NCI-H1694 treated with DMSO at 0.1 percent for 48 hours (cell line): Measurements from ENCODE around the gene ADAP2.
"Not testable (repeated sequence)": the region's sequence is repeated elsewhere in the genome, so short reads cannot be mapped to it uniquely, and the experiment has no call there.

Experiments used
- DNase-seq: peaks from one replicate; lab custom pipeline; 2025; lab: John Stamatoyannopoulos, UW

ADAP2 gene

DNA sequence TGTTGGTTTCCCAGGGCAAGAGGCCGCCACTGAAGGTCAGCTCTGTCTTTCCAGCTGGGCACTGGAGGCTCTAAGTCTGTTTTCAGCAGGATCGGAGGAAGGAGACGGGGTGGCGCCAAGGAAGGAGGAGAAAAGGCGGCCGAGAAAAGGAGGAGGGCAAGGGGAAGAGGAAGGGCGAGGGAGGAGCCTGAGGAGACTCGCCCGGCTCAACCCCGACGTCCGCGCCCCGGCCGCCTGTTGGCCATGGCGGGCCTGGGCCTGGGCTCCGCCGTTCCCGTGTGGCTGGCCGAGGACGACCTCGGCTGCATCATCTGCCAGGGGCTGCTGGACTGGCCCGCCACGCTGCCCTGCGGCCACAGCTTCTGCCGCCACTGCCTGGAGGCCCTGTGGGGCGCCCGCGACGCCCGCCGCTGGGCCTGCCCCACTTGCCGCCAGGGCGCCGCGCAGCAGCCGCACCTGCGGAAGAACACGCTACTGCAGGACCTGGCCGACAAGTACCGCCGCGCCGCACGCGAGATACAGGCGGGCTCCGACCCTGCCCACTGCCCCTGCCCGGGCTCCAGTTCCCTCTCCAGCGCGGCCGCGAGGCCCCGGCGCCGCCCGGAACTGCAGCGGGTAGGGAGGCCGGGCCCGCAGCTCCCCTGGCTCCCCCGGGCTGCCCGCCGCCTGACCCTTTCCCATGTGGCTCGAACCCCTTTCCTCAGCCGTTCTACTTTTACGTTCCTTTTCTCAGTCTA lies 49.3 kb downstream of the ADAP2 start, which contains the start of gene RNF135:
Gene RNF135, plus strand, starts transcription at position 209 of the 737 bp plus-strand sequence. Its CDS starts 35 bp downstream, at position 244.
- no peak for DNase-seq

DNA sequence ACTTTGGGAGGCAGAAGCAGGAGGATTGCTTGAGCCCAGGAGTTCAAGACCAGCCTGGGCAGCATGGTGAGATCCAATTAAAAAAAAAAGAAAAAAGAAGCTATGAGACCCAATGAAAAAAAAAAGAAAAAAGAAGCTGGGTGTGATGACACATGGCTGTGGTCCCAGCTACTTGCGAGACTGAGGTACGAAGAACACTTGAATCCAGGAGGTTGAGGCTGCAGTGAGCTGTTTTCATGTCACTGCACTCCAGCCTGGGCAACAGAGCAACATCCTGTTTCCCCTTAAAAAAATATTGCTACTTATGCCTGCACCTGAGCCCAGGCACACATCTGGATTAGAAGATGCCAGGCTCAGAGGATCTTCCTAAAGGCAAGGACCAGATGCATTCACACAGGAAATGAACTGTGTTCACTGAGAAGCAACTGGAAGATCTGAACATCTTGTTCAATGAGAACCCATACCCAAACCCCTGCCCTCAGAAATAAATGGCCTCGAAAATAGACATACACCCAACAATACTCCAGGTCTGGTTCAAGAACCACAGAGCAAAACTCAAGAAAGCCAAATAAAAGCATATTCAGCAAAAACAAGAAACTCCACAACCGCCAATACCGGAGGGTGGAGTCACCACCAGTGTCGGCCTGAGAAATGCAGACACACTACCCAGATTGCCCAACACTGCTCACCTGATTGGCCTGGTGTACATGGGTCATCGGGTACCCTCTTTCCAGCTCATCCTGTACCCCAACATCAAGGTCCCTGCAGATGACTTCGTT lies 53.5 kb downstream of the ADAP2 start:
- no peak for DNase-seq

DNA sequence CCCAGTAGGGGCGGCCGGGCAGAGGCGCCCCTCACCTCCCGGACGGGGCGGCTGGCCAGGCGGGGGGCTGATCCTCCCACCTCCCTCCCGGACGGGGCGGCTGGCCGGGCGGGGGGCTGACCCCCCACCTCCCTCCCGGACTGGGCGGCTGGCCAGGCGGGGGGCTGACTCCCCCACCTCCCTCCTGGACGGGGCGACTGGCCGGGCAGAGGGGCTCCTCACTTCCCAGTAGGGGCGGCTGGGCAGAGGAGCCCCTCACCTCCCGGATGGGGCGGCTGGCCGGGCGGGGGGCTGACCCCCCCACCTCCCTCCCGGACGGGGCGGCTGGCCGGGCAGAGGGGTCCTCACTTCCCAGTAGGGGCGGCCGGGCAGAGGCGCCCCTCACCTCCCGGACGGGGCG lies 58.2 kb downstream of the ADAP2 start:
- not testable (repeated sequence) for DNase-seq

DNA sequence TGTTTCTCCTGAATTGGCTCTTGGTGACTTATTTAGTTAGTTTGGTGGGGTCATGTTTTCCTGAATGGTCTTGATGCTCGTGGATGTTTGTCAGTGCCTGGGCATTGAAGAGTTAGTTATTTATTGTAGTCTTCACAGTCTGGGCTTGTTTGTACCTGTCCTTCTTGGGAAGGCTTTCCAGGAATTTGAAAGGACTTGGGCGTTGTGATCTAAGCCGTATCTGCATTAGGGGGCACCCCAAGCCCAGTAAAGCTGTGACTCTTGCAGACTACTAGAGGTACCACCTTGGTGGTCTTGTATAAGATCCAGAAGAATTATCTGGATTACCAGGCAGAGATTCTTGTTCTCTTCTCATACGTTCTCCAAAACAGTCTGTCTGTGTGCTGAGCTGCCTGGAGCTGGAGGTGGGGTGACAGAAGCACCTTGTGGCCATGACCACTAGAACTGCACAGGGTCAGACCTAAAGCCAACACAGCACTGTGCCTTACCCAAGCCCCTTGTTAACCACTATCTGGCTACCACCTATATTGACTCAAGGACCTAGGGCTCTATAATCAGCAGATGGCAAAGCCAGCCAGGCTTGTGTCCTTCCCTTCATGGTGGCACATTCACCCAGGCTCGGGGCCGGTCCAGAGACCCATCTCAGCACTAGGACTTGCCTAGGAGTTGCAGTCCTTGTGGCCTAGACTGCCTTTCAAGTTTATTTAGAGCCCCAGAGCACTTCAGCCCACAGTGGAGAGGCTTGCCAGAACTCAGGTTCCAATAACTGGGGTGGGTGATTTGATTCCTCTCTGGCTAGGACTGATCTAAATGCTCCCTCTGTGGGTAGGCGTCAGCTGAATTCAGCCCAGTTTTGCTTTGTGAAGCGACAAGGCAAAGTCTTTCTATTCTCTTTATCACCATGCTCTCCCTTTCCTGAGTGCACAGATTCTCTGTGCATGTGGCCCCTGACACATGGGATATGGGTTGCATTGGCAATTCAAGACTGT lies 60.1 kb downstream of the ADAP2 start:
- DNase-seq = no peak

DNA sequence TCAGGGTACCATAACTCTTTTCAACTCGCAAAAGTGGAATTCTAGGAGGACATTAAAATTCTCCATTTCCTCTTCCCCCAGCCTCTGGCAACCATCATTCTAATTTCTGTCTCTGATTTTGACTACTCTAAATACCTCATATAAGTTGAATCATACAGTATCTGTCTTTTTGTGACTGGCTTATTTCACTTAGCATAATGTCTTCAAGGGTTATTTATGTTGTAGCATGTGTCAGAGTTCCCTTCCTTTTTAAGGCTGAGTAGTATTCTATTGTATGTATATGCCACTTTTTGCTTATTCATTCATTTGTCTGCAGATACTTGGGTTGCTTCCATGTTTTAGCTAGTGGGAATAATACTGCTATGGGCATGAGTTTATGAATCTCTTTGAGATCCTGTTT lies 61.1 kb downstream of the ADAP2 start:
- DNase-seq = no peak

DNA sequence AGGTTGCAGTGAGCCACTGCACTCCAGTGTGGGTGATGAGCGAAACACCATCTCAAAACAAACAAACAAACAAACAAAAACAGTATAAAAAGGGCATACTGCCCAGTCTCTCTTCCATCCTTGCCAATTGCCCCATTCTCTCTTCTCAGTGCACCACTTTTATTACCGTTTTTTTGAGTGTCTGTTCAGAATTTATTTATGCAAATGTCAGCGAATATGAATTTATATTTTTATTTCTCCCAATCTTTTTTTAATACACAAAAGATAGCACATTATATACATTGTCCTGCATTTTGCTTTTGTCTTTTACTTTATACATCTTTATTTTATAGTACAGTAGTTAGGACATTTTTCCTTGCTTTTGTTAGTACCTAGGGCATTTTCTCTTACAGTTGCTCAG lies 68.7 kb downstream of the ADAP2 start:
- DNase-seq = no peak

DNA sequence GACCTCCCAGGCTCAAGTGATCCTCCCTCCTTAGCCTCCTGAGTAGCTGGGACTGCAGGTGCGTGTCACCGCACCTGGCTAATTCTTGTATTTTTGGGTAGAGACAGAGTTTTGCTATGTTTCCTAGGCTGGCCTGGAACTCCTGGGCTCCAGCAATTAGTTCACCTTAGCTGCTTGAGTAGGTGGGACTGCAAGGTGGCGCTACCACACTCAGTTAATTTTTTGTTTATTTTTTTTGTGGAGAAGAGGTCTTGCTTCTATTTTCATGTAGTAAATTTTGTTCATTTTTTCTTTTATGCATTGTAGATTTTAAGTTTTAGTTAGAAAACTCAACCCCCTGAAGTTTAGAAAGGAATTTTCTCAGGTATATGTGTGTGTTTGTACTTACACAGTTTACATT lies 70.8 kb downstream of the ADAP2 start:
- no peak for DNase-seq

DNA sequence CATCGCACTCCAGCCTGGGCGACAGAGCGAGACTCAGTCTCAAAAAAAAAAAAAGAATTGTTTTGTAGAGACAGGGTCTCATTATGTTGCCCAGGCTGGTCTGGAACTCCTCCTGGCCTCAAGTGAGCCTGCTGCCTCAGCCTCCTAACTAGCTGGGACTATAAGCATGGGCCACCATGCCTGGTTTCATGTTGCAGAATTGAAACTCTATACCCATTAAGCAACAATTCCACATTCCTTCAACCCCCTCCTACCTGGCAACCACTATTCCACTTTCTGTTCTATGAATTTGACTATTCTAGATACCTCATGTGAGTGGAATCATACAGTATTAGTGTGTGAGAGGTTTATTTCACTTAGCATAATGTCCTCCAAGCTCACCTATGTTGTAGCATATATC lies 73.6 kb downstream of the ADAP2 start:
- DNase-seq = no peak

DNA sequence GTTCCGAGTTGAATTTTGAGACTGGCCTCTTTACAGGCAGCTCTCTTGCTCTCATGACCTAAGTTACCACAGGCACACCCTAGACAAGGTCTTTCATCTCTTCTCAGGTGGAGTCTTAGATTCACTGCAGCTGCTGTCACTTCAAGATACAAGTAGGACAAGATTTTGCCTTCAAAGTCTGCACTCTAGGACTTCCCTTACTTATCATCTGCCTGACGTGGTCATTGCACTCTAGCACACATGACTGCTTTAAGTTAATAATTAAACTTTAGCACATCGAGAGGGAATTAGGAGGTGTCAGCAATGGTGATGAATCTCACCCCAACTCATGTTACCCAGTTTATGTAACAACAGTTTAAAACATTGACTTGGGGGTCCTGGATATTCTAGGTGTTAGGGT lies 74.7 kb downstream of the ADAP2 start:
- DNase-seq = no peak

DNA sequence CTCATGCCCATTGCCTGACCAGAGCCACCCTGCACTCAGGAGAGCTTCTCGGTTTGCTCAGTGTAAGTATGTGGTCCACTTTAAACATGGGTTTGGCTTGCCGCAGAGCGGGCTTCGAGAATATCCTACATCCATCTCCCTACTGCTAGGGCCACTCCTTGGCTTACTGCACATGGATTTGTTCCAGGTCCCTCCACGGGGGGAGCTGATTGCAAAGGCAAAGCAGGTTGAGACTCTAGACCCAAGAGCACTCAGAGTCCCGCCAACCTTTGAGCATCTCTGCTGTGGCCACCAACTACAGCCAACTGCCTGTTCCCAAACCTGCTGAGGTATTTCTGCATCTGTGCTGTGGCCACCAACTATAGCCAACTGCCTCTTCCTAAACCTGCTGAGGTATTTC lies 75.5 kb downstream of the ADAP2 start:
- no peak for DNase-seq

DNA sequence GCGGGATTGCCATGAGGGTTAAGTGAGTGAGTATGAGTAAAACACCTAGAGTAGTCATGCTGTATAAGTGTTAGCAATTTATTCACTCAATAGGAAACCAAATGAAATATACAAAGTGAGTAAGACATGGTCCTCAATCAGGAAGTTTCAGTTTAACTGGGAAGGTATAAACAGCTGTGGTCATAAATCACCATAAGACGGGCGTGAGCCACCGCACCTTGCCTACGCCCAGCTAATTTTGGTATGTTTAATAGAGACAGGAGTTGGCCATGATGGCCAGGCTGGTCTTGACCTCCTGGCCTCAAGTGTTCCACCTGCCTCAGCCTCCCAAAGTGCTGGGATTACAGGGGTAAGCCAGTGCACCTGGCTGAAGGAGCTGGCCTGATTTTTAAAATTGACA lies 76.1 kb downstream of the ADAP2 start:
- no peak for DNase-seq

DNA sequence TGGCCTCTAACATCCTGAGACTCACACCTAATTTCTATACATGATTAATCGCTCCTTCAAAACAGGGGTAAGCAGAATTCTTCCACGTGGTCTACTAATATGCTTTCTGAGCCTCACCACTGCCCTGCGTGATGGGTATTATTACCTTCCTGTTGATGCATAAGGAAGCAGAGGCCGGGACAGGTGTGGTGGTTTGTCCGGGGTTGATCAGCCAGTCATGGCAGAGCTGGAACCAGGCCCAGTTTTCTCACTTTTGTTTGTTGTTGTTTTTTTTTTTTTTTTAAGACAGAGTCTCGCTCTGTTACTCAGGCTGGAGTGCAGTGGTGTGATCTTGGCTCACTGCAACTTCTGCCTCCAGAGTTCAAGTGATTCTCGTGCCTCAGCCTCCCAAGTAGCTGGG lies 80.3 kb downstream of the ADAP2 start:
- no peak for DNase-seq

DNA sequence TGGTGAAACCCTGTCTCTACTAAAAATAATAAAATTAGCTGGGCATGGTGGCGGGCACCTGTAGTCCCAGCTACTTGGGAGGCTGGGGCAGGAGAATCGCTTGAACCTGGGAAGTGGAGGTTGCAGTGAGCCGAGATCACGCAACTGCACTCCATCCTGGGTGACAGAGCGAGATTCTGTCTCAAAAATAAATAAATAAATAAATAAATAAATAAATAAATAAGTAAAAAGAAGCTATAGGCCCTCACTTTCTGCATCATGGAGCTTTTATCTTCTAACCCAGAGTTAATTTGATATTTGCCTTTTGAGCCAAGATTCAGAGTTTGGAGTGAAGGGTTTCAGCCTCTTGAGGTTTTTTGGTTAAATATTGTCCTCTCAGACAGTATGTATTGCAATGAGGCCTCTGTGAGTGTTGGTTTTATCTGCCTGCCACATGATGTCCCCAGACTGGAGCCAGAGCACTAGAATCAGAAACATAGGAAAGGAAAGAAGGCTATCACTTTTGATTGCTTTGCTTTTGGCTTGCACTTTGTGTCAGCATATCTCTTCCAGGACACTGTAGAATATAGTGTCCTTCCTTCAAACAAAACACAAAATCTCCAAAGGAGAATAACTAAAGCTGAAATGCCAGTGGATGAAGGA lies 81.6 kb downstream of the ADAP2 start:
- DNase-seq = no peak

DNA sequence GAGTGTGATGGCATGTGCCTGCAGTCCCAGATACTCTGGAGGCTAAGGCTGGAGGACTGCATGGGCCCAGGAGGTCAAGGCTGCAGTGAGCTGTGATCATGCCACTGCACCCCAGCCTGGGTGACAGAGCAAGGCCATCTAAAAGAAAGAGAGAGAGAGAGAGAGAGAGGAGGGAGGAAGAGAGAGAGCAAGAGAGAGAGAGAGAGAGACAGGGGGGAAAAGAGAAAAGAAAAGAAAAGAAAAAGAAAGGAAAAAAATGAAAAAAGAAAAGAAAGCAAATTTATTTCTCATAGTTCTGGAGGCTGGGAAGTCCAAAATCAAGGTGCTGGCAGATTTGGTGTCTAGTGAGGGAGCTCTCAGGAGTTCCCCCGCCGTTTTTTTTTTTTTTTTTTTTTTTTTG lies 82.4 kb downstream of the ADAP2 start:
- DNase-seq = no peak

DNA sequence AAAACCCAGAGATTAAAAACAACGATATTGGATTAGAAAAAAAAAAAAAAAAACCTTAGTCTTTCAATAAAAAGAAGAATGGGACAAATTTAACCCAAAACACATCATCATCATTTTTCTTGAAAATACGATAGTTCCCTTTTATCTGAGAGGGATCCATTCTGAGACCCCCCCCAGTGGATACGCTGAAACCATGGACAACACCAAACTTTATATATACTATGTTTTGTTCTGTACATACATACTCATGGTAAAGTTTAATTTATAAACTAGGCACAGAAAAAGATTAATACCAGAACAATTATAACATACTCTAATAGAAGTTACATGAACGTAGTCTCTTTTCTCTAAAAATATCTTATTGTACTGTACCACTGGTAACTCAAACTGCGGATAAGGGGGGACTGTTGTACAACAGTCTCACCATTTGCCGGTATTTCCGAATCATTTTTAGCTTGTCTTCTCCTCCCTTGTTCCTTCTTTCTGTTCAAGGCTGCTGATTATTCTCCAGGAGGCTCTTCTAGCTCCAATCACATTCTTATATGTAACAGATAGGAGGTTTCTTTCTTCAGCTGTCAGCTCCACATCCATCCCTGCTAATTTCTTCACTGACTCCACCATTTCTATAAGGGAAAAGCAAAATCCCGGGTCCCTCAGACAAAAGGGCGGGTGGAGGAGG lies 86.1 kb downstream of the ADAP2 start:
- DNase-seq = no peak

DNA sequence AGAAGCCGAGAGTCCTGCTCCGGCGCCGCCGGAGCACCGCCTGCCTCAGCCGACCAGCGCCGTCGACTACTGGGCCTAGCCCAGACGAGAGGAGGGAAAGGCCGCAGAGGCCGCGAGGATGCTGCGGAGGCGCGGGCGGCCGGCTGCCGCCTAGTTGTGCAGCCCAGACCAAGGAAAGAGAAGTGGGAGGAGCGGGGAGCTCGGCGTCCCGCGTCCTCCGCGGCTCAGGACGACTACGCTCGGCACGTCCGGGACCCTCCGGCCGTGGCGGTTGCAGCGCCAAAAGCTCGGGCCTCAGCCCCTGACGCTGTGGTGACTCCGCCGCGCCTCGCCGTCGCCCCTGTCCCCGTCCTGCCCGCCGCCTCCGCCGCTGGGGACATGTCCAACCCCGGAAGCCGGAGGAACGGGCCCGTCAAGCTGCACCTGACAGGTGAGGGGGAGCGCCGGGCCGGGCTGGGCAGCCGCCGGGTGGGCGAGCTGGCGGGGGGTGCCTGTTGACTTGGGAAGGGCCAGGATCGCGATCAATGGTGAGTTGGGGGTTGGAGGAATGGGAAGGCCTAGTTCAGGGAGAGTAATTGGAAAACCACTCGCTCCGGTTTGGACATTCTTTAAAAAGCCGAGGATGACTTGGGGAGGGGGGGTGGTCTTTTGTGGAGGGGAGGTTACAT lies 86.8 kb downstream of the ADAP2 start:
- DNase-seq = no peak
